Stimulated activated CD4-positive, alpha-beta T cell treated with anti-CD3 and anti-CD28 coated beads, Interleukin-4, amount 100 ng/mL, for 1 hour (primary cell): Measurements from ENCODE around the gene PGK1.
A peak's percentile ranks its signal among the peaks of the same experiment; 100 is the strongest.
"Not testable (repeated sequence)": the region's sequence is repeated elsewhere in the genome, so short reads cannot be mapped to it uniquely, and the experiment has no call there.

Experiments
- DNase-seq: peaks from one replicate; pipeline ENCODE4 v3.0.0-alpha.2; 2020

The PGK1 gene

GRCh38 chrX:78116766-78117165 lies 12.7 kb downstream of the PGK1 start:
- no peak for DNase-seq

DNA sequence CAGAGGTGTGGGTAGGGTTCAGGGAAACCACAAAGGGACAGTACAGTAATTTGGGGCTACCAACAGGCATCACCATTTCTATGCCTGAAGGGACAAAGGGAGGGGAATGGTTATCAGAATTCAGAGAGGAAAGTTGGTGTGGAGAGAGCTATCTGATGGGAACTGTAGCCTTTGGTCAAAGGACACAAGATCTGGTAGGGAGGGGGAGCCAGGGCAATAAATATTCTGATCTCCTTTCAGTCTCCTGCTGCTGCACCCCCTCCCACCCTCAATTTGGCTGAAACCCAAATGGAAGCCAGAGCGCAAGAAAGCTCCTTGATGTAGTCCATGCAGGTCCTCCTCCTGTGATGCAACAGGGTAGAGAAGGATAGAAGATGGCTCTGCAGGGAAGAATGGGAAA lies 14.6 kb downstream of the PGK1 start:
- no peak for DNase-seq

DNA sequence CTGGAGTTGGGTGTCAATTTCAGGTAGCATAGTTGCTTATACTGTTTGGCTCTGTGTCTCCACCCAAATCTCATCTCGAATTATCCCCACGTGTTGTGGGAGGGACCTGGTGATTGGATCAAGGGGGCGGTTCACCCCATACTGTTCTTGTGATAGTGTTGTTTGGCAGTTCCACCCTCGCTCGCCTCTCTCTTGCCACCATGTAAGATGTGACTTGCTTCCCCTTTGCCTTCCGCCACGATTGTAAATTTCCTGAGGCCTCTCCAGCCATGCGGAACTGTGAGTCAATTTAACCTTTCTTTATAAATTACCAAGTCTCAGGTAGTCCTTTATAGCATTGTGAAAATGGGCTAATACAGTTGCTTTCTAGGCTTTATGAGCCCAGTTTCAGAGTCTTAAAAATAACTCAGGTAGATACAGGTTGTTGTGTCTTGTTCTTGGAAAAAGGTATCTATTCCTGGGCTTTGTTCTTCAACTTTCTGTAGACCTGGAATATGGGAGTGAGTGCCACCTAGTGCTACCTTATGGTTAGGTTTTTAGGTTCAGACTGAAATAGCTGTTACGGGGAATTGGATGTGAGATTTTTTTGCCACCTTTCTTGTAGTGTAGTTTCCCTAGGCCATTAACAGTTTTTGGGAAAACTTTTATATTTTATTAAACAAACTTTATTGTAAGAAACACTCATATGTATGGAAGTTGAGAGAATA lies 15.6 kb downstream of the PGK1 start:
- no peak for DNase-seq

DNA sequence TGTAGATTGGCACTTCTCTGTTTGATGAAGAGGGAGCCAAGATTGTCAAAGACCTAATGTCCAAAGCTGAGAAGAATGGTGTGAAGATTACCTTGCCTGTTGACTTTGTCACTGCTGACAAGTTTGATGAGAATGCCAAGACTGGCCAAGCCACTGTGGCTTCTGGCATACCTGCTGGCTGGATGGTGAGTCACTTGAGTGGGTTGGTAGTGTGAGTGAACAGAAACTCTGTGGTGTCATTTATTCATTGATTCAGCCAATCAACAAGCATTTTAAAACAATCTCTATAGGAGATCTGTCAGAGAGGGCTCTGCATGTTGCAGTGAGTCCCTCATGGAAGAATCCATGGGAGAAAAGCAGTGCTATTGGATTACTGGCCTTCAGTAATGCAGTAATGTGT lies 19.1 kb downstream of the PGK1 start:
- peak; percentile 30 for DNase-seq

- no peak for DNase-seq
These were observed 20.3 kb downstream of the PGK1 start for GRCh38 chrX:78124307-78124706.

DNA sequence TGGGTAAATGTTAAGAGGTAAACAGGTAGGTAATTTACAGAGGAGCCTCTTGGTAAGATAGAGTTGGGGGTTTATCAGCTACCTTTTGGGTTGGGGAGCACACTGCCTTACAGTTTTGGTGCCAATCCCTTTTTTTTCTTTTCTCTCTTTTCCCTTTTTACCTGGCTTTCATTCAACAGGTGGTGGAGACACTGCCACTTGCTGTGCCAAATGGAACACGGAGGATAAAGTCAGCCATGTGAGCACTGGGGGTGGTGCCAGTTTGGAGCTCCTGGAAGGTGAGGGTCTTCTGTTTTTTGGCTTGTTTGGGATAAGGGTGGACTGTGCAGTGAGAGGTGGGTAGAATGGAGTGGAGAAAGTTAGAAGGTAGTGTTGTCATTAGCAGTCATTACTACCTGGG lies 21.1 kb downstream of the PGK1 start:
- DNase-seq: no peak

- DNase-seq: not testable (repeated sequence)
These were observed 21.7 kb downstream of the PGK1 start for GRCh38 chrX:78125781-78126180.

- DNase-seq: no peak
These were observed 25.7 kb downstream of the PGK1 start for GRCh38 chrX:78129714-78130113.

GRCh38 chrX:78130396-78130795 lies 26.3 kb downstream of the PGK1 start:
- no peak for DNase-seq

DNA sequence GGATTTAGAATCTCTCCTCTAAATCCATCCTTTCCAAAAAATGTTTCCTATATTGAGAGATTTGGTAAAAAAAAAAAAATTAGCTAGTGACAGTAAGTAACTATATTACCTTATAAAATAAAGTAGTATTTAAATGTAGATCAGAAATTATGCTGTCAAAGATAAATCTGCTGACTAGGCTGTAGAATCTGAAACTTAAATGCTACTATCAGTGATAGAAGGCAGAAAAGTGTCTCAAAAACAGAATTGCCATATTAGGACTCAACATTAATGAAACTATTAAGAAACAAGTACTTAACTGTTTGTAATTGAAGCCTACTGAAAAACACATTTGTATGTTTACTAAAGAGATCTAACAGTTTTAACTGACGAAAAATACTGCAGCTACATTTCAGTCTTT lies 27.1 kb downstream of the PGK1 start:
- no peak for DNase-seq

GRCh38 chrX:78133238-78133960 lies 29.4 kb downstream of the PGK1 start:
- DNase-seq: no peak

- DNase-seq: peak; percentile 78
These were observed 35.4 kb downstream of the PGK1 start, which contains the start of gene TAF9B for GRCh38 chrX:78139160-78140123. Gene TAF9B (minus strand): TSS chrX:78139650. CDS start chrX:78139611, 39 bp downstream.

DNA sequence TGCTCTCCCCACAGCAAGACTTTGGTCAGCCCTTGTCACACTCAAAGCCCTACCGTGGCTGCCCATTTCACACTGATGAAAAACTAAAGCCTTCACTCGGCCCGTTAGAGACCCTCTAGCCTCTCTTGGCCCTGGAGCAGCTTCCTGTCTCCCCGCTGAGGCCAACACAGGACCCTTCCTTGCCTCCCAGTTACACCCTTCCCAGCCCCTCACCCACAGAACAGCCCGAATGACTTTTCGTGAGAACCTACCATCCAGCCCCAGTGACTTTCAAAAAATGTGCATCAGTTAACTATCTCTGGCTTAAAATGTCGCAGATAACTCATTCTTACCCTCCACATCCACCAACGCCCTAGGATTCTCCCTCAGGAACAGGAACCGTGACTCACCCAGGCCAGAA lies 36.2 kb downstream of the PGK1 start:
- DNase-seq: no peak

DNA sequence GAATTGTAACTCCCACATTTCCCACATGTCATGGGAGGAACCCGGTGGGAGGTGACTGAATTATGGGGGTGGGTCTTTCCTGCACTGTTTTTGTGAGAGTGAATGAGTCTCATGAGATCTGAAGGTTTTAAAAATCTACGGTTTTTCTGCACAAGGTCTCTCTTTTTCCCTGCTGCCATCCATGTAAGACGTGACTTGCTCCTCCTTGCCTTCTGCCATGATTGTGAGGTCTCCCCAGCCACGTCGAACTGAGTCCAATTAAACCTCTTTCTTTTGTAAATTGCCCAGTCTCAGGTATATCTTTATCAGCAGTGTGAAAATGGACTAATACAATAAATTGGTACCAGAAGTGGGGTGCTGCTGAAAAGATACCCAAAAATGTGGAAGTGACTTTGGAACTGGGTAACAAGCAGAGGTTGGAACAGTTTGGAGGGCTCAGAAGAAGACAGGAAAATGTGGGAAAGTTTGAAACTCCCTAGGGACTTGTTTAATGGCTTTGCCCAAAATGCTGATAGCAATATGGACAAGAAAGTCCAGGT lies 43.0 kb downstream of the PGK1 start:
- not testable (repeated sequence) for DNase-seq

DNA sequence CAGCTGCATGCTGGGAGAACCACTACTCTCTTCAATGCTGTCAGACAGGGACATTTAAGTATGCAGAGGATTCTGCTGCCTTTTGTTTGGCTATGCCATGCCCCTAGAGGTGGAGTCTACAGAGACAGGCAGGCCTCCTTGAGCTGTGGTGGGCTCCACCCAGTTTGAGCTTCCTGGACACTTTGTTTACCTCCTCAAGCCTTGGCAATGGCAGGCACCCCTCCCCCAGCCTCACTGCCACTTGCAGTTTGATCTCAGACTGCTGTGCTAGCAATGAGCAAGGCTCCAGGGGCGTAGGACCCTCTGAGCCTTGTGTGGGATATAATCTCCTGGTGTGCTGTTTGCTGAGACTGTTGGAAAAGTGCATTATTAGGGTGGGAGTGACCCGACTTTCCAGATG lies 53.3 kb downstream of the PGK1 start:
- not testable (repeated sequence) for DNase-seq

DNA sequence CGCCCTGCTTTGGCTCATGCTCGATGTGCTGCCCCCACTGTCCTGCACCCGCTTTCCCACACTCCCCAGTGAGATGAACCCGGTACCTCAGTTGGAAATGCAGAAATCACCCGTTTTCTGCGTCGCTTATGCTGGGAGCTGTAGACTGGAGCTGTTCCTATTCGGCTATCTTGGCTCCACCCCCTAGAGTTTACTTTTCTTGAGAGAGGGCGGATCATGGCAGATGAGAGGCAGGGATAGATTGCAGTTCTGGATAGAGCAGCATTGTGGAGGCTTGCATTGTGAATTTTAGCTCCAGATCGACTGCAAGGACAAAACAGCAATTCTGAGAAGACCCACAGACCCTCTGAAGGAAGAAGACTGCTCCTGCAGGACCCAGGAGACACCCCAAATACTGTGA lies 53.8 kb downstream of the PGK1 start:
- not testable (repeated sequence) for DNase-seq

GRCh38 chrX:78160711-78161110 lies 56.7 kb downstream of the PGK1 start:
- not testable (repeated sequence) for DNase-seq

- not testable (repeated sequence) for DNase-seq
These were observed 59.1 kb downstream of the PGK1 start for GRCh38 chrX:78163175-78163574.

GRCh38 chrX:78165425-78165824 lies 61.4 kb downstream of the PGK1 start:
- no peak for DNase-seq

- DNase-seq: no peak
These were observed 64.0 kb downstream of the PGK1 start for GRCh38 chrX:78168065-78168464.
